ENCODE measurements around the gene ACAP3.

Gene ACAP3

DNA sequence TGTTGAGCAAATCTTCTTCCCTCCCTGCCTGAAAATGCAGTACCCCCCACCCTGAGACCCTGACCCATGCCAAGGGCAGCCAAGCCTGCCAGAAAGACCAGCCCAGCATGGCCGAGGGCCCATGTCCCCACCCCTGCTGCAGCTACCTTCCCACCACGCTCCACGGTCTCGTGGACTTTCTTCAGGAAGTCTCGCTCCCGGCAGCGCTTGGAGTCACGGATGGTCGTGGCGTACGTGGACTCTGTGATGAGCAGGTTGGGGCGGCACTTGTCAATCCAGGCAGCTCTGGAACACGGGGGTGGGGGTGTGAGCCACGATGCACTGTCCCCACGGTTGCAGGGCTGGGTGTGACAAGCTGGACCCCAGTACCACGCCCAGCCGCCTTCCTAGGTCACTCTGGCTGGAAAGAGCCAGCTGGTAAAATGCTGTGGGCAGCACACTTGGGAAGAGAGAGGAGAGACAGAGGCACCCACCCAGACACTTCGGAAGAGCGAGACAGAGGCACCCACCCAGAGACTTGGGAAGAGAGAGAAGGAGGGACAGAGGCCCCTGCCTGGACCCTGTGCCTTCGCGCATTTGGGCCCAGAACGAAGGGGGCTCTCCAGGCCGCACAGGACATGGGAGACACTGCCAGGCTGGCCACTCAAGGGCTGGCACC lies 7.1 kb upstream of the ACAP3 start:
- no peak for DNase-seq (ENCODE audit: low read depth in 3 of 3, low spot score in 1 of 3)

DNA sequence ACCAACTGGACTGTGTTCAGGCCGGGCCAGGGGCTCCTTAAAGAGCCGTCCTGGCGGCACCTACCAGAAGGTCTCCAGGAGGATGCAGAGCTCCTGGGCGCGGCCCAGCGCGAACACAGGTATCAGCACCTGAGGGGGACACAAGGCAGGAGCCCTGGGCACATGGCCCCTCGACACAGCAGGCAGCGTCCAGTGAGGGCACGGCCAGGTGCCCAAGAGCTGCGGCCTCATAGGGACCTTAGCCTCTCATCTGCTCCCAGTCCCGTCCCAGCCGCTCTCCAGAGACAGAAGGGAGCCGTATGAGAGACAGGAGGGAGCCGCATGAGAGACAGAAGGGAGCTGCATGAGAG lies 6.5 kb upstream of the ACAP3 start:
- no peak for DNase-seq (ENCODE audit: low read depth in 3 of 3, low spot score in 1 of 3)

DNA sequence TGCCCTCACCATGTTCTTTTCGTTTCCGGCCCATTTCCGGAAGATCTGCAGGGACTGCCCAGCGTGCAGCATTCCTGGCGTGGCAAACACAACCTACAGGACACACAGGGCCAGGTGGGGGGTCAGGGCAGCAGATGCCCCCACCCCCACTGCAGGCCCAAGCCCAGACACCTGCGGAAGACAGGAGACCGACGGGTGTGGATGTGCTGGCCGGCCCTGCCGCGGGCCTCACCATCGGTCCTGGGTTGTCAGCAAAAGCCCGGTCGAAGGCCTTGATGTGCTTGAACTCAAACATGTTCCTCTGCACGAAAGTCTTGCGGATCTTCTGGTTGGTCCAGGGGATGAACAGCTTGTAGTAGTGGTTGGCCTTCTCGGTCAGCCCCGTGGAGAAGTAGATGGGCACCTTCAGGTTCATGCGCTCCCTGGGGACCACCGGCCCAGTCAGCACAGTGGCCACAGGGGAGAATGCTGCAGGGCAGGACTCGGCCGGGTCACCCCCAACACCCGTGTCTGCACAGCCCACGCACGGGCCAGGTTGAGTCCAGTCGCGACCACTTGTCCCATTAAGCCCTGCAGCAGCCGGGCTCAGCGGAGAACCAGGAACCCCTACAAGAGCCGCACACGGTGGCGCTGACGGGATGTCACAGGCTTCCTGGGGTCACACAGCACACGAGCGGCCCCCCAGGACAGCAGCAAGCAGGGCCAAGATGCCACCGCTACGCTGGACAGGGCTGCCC lies 5.9 kb upstream of the ACAP3 start:
- no peak for DNase-seq (ENCODE audit: low read depth in 3 of 3, low spot score in 1 of 3)

DNA sequence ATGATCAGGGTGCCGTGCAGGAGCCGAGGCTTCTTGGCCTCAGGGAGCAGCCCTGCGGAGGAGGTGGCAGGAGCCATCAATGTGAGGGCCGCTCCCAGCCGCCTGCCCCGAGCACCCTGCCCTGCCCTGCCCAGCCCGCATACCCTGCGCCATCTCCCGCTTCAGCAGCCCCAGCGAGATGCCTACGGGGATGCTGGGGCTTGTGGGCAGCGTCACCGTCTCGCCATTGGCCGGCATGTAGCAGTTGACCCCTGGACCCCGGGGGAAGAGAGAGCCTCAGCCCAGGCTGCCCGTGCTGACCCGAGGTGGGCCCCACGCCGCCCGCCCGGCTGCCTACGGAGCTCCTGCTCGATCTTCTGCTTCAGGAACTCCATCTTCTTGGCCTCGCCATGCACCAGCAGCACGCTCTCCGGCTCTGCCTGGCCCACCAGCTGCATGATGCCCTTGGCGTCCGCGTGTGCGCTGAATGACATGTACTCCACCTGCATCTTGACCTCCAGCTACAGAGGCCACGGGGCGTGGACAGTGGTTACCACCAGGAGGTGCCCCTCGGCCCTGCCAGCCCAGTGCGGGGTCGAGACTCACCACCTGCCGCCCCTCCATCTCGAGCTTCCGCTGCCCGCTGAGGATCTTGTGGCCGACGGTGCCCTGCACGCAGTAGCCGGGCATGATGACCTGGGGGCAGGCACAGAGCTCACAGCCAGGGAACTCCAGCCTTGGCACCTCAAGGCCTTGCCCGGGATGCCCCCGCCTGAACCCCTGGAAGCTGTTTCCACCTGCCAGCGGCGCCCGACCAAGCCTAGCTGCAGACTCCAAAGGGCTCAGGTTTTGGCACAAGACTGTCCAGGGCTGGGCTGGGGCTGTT lies 5.0 kb upstream of the ACAP3 start:
- no peak for DNase-seq (ENCODE audit: low read depth in 3 of 3, low spot score in 1 of 3)

DNA sequence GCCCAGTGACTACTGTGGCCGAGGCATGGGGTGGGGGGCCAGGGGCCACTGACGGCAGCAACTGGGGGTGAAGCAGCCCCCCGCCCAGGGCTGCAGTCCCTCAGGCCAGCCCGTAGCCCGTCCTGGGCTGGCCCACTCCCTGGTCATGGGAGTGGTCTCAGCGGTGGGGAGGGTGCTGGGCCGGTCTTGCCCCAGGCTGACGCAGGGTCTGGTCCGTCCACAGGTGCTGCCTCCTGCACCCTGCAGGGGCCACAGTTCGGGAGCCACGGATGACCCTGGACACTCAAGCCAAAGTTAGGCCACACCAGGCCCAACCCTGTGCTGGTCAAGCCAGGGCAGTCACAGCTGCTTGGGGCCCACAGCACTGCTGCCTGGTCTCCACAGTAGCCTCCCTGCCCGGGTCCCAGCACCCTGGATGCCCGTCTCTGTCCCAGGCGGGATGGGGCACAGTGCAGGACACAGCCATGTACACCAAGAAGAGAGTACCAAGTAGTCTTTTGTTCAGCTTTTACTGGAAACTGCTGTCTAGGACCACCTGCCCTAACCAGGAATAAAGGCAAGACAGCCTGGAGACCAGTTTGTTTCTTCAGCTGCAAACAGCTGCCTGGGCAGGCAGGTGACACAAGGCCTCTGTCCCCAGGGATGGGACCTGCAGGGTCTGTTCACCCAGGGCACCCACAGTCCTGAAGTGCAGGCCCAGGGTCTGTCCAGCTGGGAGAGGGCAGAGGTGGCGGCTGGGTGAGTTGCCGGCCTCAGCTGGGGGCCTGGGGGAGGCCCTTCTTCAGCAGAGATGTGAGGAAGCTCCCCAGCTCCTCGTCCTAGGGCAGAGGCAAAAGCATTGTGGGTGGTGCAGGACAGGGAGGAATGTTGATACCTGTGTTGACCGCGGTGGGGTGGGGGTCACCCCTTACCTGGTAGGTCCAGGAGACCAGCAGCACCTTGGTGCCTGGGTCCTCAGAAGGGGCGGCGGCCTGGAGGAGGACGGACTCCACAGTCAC lies 3.7 kb upstream of the ACAP3 start:
- no peak for DNase-seq (ENCODE audit: low read depth in 3 of 3, low spot score in 1 of 3)

DNA sequence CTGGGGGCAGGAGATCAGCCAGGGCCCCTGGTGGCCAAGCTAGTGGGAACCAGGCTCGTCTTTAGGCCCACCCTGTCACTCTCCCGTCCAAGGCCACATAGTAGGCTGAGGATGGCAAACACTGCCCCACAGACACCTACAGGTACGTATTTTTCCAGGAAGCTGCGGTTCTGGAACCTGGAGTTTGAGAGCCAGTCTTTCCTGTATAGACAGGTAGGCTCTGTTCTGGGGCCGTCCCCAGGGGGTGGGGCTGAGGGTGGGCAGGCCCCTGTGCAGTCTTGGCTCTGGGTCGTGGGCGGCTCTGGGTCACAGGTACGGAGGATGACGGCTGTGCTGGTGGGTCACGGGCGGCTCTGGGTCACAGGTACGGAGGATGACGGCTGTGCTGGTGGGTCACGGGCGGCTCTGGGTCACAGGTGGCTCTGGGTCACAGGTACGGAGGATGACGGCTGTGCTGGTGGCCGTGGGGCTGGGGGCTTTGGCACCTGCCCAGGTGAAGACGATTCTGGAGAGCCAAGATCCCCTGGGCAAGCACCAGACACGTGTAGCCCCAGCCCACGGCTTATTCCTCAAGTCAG lies 2.8 kb upstream of the ACAP3 start:
- no peak for DNase-seq (ENCODE audit: low read depth in 3 of 3, low spot score in 1 of 3)

DNA sequence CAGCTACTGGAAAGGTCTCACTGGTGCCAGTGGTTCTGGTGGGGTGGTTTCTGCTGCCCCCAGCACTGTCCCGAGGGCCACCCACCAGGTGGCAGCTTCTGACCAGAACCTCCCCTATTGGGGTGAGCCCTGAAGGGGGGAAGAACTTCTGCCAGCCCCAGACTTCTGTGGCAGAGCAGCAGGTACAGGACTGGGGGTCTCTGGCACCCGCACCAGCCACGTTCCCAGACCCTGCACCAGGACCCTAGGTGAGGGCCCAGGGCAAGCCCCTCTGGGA lies 2.3 kb upstream of the ACAP3 start:
- DNase-seq (ENCODE audit: low read depth in 3 of 3, low spot score in 1 of 3) = no peak

DNA sequence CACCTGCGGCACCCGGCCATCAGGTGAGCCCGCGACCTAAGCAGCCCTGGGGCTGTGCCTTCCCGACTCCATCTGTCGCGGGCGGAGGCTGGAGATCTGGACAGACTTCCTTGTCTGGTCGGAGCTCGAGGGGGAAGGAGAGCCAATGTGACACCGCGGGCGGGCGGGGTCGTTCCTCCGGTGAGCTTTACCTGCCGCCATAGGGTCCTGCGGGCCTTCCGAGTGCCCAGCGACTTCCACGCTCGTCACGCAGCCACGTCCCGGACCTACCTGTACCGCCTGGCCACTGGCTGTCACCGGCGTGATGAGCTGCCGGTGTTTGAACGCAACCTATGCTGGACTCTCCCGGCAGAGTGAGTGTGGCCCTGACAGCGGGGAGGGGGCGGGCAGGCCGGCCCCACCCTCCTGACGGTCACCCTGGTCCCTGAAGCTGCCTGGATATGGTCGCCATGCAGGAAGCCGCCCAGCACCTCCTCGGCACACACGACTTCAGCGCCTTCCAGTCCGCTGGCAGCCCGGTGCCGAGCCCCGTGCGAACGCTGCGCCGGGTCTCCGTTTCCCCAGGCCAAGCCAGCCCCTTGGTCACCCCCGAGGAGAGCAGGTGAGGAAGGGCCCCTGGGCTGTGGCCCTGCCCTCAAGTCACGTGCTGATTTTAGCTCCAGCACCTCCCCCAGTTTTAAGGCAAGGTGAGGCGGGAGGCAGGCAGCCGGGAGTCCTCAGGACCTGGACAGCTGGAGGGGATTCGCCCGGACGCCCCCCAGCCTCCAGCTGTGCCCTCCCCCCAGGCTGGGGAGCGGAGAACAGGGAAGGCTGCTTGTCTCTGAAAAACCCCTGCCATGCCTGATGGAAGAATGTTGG lies 1.8 kb upstream of the ACAP3 start:
- DNase-seq (ENCODE audit: low read depth in 3 of 3, low spot score in 1 of 3) = no peak

DNA sequence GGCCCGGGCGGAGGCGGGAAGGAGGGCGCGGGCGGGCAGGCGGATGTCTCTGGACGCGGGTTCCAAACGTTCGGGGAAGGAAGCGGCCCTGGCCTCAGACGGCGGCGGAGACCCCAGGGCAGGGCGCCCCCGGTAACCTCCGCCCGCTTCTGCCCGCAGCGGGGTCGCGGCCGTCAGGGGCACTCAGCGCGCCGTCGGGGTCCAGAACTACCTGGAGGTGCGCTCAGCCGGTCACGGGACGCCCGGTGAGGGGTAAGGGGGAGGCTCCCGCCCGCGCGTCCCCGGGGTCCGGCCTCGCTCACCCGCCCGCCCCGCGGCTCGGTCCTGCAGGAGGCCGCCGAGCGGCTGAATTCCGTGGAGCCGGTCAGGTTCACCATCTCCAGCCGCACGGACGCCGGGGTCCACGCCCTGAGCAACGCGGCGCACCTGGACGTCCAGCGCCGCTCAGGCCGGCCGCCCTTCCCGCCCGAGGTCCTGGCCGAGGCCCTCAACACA lies 1.1 kb upstream of the ACAP3 start:
- no peak for DNase-seq (ENCODE audit: low read depth in 3 of 3, low spot score in 1 of 3)

DNA sequence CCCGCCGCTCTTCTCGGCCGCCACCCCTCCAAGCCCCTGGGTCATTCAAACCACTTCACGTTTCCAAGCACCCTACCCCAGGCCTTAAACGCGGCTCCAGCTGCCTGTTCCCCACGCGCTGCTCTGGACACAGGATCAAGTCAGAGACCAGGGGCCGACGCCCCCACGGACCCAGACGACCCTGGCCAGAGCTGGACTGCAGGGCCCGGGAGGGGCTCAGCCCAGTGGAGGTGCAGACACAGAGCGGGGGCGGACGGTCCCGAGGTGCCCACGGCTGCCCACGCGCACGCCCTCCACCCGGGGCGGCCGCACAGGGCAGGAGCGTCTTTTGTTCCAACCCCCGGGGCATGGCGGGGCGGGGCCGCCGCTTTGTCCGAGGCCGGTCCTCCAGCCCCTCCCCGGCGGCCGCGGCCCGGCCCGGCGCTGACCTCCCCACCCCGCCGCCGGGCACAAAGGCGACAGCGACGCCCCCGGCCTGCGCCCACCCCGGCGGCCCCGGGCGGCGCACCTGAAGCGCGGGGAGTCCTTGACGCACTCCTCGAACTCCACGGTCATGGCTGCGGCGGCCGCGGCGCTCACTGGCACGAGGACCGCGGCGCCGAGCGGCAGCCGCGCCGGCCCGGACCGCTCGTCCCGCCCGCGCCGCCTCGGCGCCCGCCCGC lies 338 bp downstream of the ACAP3 start:
- DNase-seq (ENCODE audit: low read depth in 3 of 3, low spot score in 1 of 3) = no peak

DNA sequence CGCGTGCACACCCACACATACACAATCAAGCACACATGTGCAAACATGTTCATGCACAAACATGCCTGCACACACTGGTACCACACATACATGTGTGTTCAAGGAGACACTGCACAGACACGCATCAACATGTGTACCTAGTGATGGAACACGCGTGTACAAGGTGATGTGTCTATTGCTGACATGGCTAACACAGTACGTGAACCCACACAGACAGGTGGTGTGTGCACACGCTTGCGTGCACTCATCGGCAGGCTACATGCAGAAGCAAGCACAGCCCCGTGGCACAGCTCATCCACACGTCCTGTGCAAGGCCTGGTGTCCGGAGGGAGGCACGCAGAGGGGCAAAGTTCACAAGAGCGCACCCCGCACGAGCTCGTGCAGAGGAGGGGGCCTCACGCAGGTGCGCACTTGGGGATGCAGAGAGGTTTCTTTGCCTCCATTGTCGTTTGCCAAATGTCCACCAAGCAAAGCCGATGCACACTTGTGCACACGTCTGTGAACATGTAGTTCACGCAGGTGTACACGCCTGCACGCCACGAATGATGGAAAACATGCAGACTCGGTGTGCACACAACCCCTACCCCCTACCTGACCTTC lies 969 bp downstream of the ACAP3 start:
- DNase-seq (ENCODE audit: low read depth in 3 of 3, low spot score in 1 of 3) = no peak

DNA sequence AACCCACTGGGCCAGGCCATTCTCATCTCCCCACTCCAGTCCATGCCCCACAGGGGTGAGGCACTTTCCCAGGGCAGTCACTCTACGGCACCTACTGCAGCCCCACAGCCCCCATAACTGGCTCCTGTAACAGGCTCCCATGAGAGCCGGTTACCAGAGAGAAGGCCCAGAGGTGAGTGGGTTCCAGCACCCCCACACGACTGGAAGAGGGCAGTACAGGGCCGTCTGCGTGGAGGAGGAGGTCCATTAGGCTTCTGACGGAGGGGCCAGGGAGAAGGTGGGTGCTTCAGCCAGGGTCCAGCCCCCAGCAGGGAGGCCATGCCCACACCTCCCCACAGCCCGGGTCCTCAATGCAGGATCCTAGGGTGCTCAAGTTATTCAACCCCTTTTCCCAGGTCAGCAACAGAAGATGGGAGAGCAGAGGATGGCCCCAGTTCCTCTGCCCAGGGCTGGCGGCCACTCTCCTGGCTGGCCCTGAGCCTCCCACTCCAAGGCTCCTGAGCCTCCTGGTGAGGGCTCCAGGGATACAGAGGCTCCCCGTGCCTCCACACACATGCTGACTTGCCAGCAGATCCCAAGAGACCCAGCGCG lies 1.6 kb downstream of the ACAP3 start:
- no peak for DNase-seq (ENCODE audit: low read depth in 3 of 3, low spot score in 1 of 3)

DNA sequence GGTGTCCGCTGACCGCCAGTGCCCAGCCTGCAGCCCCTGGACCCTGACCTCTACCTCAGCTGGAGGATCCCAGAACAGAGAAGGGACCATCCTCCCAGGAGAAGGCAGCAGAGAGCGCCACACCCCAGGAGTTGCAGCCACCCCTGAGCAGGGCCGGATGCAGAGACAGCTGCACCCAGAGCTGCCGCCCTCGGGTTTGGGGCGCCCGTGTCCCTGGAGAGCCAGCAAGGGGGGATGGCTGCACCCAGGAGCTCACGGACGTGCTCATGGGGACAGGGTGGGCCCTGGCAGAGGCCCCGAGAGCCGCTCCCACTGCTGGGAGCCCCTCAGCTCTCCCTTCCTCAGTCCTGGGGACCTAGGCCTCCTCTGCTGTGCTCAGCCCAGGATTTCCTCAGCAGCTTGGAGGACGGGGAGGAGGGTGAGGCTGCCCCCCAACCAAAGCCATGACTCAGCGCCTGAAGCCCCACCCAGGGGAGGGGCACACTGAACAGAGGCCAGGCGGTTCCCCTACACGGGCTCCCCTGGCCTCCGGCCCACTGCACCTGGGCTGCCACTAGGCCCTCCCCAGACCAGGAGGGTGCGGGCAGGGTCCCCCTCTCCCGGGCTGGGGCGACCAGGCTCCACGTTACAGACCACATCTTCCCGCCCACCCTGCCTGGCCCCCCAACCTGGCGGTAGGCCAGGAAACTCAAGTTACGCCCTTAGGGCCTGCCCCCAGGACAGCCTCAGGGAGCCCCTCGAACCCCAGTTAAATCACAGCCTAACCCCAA lies 2.2 kb downstream of the ACAP3 start:
- peak; percentile 31 to 49 (median 40) for DNase-seq (ENCODE audit: low read depth in 3 of 3, low spot score in 1 of 3)

DNA sequence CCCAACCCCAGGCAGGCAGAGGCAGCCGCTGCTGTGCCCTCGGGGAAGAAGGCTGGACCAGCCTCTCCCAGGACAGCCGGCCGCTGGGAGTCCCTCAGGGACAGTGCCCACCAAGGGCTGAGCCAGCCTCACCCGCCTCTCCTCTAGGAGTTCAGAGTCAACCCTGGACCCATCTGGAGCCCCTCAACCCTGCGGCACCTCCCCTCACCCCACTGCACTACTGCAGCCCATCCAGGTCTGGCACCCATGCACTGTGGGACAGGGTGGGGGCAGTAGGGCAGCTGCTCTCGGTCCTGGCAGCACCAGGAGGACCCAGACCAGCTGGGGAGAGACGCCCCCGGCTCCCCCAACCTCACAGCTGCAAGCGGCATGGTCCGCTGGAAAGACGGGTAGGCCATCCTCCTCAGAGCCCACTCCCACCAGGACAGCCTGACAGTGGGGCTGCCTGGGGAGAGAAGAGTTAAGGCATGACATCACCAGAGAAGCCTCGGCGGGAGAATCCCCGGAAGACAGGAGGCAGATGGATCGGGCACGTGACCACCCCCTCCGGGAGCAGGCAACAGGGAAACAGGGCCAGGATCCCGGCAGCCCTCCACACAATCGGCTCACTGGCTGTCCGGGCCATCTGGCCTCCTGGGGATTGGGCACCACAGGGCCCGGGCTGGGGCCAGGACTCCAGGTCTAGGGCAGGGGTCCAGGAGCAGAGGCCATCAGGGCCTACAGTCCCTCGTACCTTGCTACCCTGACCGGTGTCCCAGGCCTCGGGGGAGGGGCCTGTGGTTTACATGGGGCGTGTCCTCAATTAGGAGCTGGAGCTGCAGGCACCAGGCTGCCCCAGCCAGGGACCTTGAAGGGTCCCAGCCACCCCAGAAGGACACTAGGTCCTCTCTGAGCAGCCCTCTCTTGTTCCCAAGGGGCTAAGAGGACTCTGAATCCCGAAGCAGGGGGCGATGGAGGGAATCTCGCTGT lies 3.1 kb downstream of the ACAP3 start:
- DNase-seq (ENCODE audit: low read depth in 3 of 3, low spot score in 1 of 3) = no peak

DNA sequence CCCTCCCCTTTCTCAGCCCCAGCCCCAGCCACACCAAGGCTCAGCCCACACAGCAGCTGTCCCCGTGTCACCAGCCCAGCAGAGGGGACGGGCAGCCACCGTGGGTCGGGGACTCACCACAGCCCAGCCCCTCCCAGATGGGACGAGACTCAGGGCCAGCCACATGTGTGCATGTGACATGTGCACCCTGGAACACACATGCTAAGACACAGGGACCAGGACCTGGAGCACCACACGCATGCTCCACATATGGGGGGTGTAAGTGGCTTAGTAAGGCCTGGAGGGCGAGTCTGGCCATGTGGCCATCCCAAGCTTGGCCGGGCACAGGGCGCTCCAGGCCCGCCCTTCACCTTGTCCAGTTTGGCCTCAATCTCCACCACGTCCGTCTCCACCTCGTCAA lies 4.0 kb downstream of the ACAP3 start:
- DNase-seq (ENCODE audit: low read depth in 3 of 3, low spot score in 1 of 3) = no peak

DNA sequence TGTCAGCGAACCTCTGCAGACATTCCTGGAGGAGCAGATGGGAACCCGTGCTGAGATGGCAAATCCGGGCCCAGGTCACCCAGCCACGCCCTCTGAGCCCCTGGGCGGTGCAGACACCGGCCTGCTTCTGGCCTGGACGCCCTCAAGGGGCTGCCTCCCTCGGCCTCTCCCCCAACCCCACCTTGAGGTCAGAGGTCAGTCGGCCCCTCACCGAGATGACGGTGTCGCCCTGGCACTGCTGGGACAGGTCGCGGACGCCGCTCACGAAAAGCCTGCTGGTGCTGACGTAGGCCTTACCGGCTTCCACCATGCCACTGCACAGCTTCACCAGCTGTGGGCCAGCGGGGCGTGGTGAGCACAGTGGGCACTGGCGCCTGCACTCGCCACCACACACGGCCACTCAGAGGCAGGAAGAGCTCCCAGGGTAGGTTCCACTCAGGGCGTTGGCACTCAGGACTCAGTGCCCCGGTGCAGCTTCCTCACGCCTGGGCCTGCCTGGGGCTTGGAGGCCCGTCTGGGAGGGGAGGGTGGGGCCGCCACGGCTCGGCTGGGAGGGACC lies 4.7 kb downstream of the ACAP3 start:
- DNase-seq (ENCODE audit: low read depth in 3 of 3, low spot score in 1 of 3) = no peak

All from stimulated activated CD4-positive, alpha-beta T cell treated with anti-CD3 and anti-CD28 coated beads, TNF-alpha, amount 100 ng/mL, for 1 hour (primary cell).